Tibial nerve (tissue), 4 donors: Measurements from ENCODE around the gene SRP54.

ENCODE experiments used
- CTCF ChIP-seq, 5 experiments: fragments of 200-600 bp in 3 of 5; fragments of 450-650 bp in 2 of 5; sonication (generic) in 3 of 5; IDR thresholded peaks; one replicate each; pipeline ENCODE4 v1.5.1; 2016 to 2019; ENCODE audit warnings: antibody characterized with exemption in 5 of 5, mild to moderate bottlenecking in 3 of 5, moderate library complexity in 2 of 5
- EP300 ChIP-seq, 2 donors: sonication (generic); formaldehyde crosslinking; IDR thresholded peaks; one replicate each; pipeline ENCODE4 v1.6.1; 2017; ENCODE audit warnings: antibody characterized with exemption in 2 of 2, mild to moderate bottlenecking in 1 of 2
- POLR2A ChIP-seq, 2 donors: fragments of 450-650 bp; IDR thresholded peaks; one replicate each; pipeline ENCODE4 v1.6.1; 2017; ENCODE audit warnings: antibody characterized with exemption in 2 of 2, mild to moderate bottlenecking in 2 of 2, moderate library complexity in 2 of 2

DNA sequence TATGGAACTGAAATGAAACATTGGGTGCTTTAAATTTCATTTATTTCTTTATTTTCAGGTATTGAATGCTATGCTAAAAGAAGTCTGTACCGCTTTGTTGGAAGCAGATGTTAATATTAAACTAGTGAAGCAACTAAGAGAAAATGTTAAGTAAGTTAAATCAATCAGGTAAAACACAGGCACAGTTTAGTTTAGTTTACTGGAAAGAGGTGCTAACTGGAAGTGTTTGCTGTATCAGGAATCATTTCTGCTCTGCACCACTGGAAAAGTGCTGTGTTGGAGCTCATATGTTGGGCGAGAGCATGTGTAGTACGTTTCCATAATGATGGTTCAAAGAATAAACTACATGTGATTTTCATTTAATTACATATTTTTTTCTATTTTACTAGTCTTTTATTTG lies 16.7 kb downstream of the SRP54 start:
- TF ChIP-seq CTCF (IDR thresholded peaks at IDR 0.05) (no peak), POLR2A (IDR thresholded peaks at IDR 0.05) (no peak), EP300 (IDR thresholded peaks at IDR 0.05) (no peak)
